H4 (cell line): ENCODE data around the gene TIGD4. TPM values are rescaled to one million over a fixed set of nuclear protein-coding genes. Genes with fewer than 3 reads are reported as not detected.
A peak's percentile ranks its signal among the peaks of the same experiment; 100 is the strongest.

ENCODE experiments used
- DNase-seq: peaks from one replicate; pipeline ENCODE4 v3.0.0-alpha.2; 2015; ENCODE audit warnings: low spot score
- total RNA-seq: library from RNA; depleted of rRNA; stranded (reverse); fragments of >200 nt; shearing (Covaris generic); gene quantifications from 2 replicates; pipeline ENCODE4 v1.2.3, GENCODE V29; 2014; rRNA removed

TIGD4 gene
- 0.16 and 0.60 TPM in 2 replicates for total RNA-seq

DNA sequence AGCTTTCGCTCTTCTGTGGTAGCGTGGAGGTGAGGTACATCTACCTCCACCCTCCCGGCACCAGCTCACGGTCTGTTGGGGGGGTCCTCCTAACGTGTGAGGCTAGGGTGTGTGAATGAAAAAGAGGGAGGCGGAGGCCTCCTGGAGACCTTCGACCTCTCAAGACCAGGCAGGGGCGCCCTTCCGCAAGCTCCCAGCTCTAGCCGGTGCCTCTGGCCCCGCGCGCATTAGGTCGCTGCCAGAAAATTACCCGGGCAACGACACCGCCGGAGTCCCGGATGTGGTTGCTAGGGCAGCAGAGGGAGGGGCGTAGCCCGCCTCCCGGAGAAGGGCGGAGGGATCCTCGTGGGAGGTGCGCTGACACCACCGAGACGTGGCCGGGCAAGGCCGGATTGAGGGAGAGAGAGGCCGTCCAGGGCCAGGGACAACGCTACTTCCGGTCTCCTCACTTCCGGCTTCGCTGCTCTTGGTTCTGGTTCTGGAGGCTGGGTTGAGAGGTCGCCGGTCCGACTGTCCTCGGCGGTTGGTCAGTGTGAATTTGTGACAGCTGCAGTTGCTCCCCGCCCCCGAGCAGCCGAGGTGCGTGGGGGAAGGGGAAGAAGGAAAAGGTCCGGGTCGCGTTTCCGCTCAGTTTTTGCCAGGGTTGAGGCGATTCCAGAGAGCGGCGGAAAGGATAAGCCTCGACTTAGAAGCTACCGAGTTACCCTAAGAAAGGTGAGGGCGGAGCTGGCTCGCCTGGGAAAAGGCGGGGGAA lies at the start of gene TIGD4, which contains the start of gene ARFIP1:
Gene TIGD4 (minus strand): TSS at position 218 of the 754 bp plus-strand sequence. CDS start 8,726 bp downstream, outside the sequence.
Gene ARFIP1 (plus strand): TSS at position 442 of the 754 bp plus-strand sequence. CDS start 49,680 bp downstream, outside the sequence.
- peak; percentile 95 for DNase-seq

GRCh38 chr4:152828122-152828521 lies 48.6 kb upstream of the TIGD4 start:
- DNase-seq: no peak

- no peak for DNase-seq
Observed at GRCh38 chr4:152825336-152825735, 45.8 kb upstream of the TIGD4 start.

DNA sequence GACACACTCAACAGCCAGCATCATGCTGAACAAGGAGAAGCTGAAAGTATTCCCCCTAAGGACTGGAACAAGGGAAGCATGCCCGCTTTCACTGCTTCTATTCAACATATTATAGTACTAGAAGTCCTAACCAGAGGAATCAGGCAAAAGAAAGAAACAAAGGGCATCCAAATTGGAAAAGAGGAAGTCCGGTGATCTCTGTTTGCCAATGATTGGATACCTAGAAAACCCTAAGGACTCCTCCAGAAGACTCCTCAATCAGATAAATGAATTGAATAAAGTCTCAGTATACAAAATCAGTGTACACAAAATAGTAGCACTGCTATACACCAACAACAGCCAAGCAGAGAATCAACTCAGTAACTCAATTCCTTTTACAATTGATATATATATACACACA lies 45.0 kb upstream of the TIGD4 start:
- DNase-seq: no peak

DNA sequence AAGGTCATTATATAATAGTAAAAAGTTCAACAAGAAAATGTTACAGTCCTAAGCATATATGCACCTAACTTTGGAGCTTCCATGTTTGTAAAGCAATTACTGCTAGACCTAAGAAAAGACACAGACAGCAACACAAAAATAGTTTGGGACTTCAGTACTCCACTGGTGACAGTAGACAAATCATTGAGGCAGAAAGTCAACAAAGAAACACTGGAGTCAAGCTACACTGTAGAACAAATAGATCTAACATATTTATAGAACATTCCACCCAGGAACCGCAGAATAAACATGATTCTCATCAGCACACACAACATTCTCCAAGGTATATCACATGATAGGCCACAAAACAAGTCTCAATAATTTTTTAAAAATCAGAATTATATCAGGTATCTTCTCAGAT lies 42.8 kb upstream of the TIGD4 start:
- no peak for DNase-seq

DNA sequence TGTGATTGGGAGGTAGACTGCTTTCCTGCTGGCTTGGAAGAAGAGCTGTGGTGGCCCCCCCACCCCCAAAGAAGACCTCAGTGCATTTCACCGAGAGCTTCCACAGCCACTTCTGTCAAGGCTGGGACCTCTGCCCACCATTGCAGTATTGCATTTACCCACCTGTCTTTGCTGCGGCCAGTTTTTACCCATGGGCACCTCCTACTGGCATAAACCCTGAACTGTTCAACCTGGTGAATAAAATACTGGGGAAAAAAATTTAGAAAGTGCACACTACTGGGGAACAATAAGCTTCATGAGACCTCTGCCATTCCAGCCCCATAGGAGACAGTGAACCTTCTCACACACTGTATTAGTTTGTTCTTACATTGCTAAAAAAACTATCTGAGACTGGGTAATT lies 40.5 kb upstream of the TIGD4 start:
- no peak for DNase-seq

DNA sequence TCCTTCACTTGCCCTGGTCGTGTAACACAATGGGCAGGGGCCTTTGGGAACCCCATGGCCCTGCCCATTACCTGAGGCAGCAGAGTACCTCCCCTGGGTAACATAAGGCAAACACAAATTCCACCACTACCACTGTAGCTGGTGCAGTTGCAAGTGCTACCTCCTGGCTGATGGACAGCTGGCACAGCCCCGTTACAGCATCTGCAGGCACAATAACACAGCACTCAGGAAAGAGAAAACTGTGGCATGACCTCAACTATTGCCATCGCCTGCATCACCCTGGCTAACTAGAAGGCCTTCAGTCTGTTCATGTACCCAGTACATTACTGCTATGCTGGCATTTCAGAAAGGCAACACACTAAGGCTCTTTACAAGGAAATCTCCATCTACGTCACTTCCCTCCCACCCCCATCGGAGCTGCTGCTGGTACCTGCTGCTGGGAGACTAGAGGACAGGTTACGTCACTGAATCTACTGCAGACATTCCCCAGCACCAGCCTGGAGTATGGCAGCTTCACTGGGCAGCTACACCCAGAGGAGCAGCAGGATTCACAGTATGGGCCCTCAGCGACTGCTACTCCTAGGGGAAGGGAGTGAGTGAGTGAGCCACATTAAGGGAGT lies 39.6 kb upstream of the TIGD4 start:
- no peak for DNase-seq

DNA sequence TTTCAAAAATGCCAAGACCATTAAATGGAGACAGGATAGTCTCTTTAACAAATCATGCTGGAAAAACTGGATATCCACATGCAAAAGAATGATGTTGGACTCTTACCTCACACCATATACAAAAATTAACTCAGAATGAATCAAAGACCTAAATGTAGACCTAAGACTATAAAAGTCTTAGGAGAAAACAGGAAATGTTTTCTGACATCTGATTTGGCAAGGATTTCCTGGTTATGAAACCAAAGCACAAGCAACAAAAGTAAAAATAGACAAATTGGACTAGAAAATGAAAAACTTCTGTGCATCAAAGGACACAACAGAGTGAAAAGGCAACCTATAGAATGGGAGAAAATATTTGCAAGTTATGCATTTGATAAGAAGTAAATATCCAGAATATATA lies 37.8 kb upstream of the TIGD4 start:
- DNase-seq: no peak

DNA sequence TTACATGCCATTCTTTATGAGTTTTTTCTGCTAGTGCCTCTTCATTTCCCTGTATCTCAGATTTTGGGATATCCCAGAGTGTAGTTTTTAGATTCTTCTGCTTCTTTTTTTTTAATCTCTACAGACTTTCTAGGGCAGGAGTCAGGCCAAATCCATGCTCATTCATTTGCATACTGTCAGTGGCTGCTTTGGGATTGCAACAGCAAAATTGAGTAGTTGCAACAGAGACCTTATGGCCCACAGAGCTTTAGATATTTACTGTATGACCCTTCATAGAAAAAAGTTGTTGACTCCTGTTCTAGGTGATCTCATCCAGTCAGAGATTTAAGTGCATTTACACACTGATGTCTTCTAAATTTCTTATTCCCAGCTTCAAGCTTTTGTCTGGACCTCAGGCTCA lies 35.5 kb upstream of the TIGD4 start:
- DNase-seq: no peak

GRCh38 chr4:152810715-152811287 lies 31.3 kb upstream of the TIGD4 start:
- DNase-seq: no peak

- no peak for DNase-seq
Observed at GRCh38 chr4:152808670-152809069, 29.1 kb upstream of the TIGD4 start.

DNA sequence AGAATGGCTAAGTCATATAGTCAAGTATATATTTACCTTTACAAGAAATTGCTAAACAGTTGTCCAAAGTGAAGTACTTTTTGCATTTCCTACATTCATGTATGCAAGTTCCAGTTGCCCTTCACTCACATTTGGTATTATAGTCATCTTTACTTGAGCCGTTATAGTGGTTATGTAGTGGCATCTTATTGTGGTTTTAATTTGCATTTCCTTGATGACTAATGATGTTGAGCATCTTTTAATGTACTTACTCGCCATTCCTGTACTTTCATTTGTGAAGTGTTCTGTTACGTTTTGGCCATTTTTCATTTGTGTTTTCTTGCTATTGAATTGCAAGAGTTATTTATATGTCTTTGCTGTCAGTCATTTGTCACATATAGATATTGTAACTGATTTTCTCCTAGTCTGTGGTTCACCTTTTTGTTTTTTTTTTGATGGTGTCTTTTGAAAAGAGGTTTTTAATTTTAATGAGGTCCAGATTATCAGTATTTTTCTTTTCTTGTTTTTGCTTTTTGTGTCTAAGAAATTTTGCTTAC lies 27.8 kb upstream of the TIGD4 start:
- DNase-seq: peak; percentile 53

GRCh38 chr4:152806501-152807125 lies 27.1 kb upstream of the TIGD4 start:
- no peak for DNase-seq

DNA sequence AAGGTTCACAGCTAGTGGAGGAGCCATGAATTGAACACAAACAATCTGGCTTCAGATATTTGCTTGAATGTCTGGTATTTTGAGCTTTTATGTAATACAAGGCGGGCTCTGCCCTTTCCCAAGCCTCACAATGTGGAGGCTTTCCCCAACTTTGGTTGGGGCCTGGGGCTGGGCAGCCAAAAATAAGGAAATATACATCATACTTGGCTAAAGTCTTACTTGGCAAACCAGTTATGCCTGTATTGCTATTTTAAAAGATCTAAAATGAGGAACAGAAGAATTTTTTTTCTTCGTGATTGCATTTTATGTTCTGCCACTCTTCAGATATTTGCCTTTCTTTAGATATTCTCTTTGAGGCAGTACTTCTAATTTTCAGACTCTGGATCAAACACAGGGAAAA lies 26.3 kb upstream of the TIGD4 start:
- DNase-seq: no peak

- no peak for DNase-seq
Observed at GRCh38 chr4:152805071-152805650, 25.6 kb upstream of the TIGD4 start.

- no peak for DNase-seq
Observed at GRCh38 chr4:152803541-152803940, 24.0 kb upstream of the TIGD4 start.

- no peak for DNase-seq
Observed at GRCh38 chr4:152795891-152796290, 16.4 kb upstream of the TIGD4 start.

DNA sequence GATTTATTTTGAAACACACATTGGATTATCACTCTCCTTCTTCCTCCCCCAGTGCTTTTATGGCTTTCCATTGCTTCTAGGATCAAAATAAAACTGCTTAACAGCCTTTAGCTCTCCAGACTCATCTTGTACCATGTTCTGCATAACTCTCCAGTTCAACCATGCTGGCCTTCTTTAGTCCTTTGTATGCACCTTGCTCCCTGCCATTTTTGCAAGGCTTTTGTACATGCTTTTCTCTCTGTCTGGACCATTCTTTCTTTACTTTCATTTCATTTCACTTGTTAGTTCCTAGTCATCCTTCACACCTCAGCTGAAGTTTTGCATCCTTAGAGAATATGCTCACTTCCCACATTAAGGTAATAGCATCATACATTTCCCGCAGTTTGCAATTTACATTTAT lies 7.1 kb upstream of the TIGD4 start:
- DNase-seq: no peak

DNA sequence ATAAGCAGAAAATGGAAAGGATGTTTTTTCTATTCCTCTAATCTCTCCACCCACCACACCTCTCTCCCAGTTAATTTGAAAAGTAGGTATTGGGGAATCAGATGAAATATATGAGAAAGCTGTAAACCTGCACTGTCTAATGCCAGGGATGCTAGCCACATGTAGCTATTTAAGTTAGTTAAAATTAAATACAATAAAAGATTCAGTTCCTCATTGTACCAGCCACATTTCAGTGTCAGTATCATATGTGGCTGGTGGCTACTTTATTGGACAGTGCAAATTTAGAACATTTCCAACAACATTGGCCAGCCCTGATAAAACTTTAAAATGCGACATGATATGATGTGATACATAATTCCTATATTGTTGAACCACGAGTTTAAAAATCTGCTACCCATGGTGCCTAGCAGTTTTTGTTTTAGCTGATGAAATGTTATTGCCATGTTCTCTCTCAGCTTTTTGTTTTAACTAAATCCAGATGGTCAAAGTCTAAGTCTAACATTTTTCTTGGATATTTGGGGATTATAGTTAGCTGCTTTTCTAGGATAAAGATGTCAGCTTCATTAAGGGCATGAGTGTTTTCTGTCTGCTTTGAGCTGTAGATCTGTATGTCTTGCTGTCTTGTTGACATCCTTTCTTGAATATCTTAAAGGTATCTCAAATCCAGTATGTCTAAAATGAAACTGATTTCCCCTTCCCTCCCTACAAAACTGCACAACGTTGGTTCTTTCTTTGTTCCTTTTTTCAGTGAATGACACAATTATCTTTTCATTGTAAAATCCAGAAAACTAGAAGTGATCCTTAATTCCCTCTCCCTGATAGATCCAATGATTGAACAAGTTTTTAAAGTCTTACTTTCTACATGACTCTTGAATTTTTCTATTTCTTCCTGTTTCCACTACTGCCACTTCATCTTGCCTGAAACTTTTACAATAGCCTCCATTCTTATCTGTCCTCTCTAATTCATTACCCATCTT lies 6.4 kb upstream of the TIGD4 start:
- no peak for DNase-seq

GRCh38 chr4:152784490-152785350 lies 5.2 kb upstream of the TIGD4 start:
- peak; percentile 49 for DNase-seq
